ENCODE data around the gene KRT85. TPM values are rescaled to one million over a fixed set of nuclear protein-coding genes. Genes with fewer than 3 reads are reported as not detected.

The KRT85 gene
- total and polyA plus RNA-seq, 2 donors (not counting 3 experiments of a cell fraction or from before 2014, with no cell fraction given), result not detected

GRCh38 chr12:52334185-52334584 is 33.1 kb downstream of the KRT85 start:
- Histone ChIP-seq H3K9ac (replicated peaks; ENCODE audit: extremely low read depth, insufficient read depth, low read length) (no peak overlapping the region), H4K20me1 (replicated peaks; ENCODE audit: control insufficient read depth, extremely low read depth, insufficient read depth, low read length) (no peaks in the 10 kb centered on the region), H3K9me1 (replicated peaks; ENCODE audit: control insufficient read depth, extremely low read depth, insufficient read depth, low read length) (no peaks in the 10 kb centered on the region), H3K4me1 (ENCODE audit: control insufficient read depth, extremely low read depth, insufficient read depth, low read length) (no peaks in the 10 kb centered on the region), H3K4me2 (ENCODE audit: insufficient read depth, low read length) (no peak overlapping the region), H3K4me3 (replicated peaks in 1 of 3; ENCODE audit: insufficient read depth in 1 of 3, low read depth in 1 of 3, low read length in 3 of 3) (no peak overlapping the region), H3K27ac (ENCODE audit: insufficient read depth, low read depth, low read length) (no peak overlapping the region), H2AFZ (ENCODE audit: low read depth, low read length) (no peak overlapping the region), H3K27me3 (ENCODE audit: control insufficient read depth in 2 of 2, insufficient read depth in 2 of 2, low read length in 2 of 2) (peaks cover 22 to 23% of the 10 kb centered on the region in 2 experiments), H3K36me3 (ENCODE audit: control insufficient read depth in 2 of 2, extremely low read depth in 1 of 2, insufficient read depth in 2 of 2, low read length in 2 of 2) (no peaks in the 10 kb centered on the region), H3K9me3 (replicated peaks; ENCODE audit: control insufficient read depth, insufficient read depth, low read length) (no peaks in the 10 kb centered on the region), H3K79me2 (ENCODE audit: control insufficient read depth, insufficient read depth, low read length) (no peaks in the 10 kb centered on the region)
- DNase-seq (ENCODE audit: low read depth, low spot score) (no peak), FAIRE-seq (no peak)
- BruUV-seq (replicated peaks), result no TSS peak
- intact Hi-C loops (cut with micrococcal nuclease), result no loop called here
- dilution Hi-C loops (cut with MboI; ENCODE audit: extremely low pct_ligation_motif_present, low sequenced_read_pairs), result no loop called here
- POLR2A ChIA-PET, result no interaction called here
- CTCF ChIA-PET, result interaction anchor here (1.1 kb wide), 1 partner anchor 10 kb away, joined by 3 read pairs; no protein-coding TSS in a partner anchor
- no peak for TF ChIP-seq POLR2A (IDR thresholded peaks at IDR 0.05; ENCODE audit: low read depth, low read length)
- TF ChIP-seq MYC (IDR thresholded peaks at IDR 0.05; ENCODE audit: low read depth, low read length), result no peak
- no peak for TF ChIP-seq GATA2 (IDR thresholded peaks at IDR 0.05; ENCODE audit: insufficient read depth, insufficient read length, low read depth, low read length)
- TF ChIP-seq JUN (IDR thresholded peaks at IDR 0.05; ENCODE audit: borderline replicate concordance, insufficient read depth, insufficient read length, low read depth), result no peak
- TF ChIP-seq POLR2AphosphoS5 (IDR thresholded peaks at IDR 0.05; ENCODE audit: insufficient read depth, low read depth, low read length), result no peak
- no peak for TF ChIP-seq FOS (IDR thresholded peaks at IDR 0.05; ENCODE audit: borderline replicate concordance, insufficient read depth, low read length)

GRCh38 chr12:52333321-52333720 is 34.0 kb downstream of the KRT85 start:
- H3K4me2 ChIP-seq (ENCODE audit: insufficient read depth, low read length), result no peak overlapping the region
- CTCF ChIA-PET, result interaction anchor here (0.9 to 1.5 kb wide), 3 partner anchors 14 to 54 kb away, joined by 3 to 5 read pairs (median 3); no protein-coding TSS in a partner anchor
- H3K79me2 ChIP-seq (ENCODE audit: control insufficient read depth, insufficient read depth, low read length), result no peaks in the 10 kb centered on the region
- no peak overlapping the region for H3K4me3 ChIP-seq (replicated peaks in 1 of 3; ENCODE audit: insufficient read depth in 1 of 3, low read depth in 1 of 3, low read length in 3 of 3)
- dilution Hi-C loops (cut with MboI; ENCODE audit: extremely low pct_ligation_motif_present, low sequenced_read_pairs) (no loop called here), intact Hi-C loops (cut with micrococcal nuclease) (no loop called here)
- no peaks in the 10 kb centered on the region for H3K36me3 ChIP-seq (ENCODE audit: control insufficient read depth in 2 of 2, extremely low read depth in 1 of 2, insufficient read depth in 2 of 2, low read length in 2 of 2)
- POLR2A ChIA-PET, result no interaction called here
- H3K9ac ChIP-seq (replicated peaks; ENCODE audit: extremely low read depth, insufficient read depth, low read length), result no peak overlapping the region
- no peaks in the 10 kb centered on the region for H3K9me3 ChIP-seq (replicated peaks; ENCODE audit: control insufficient read depth, insufficient read depth, low read length)
- peaks cover 20 to 21% of the 10 kb centered on the region in 2 experiments for H3K27me3 ChIP-seq (ENCODE audit: control insufficient read depth in 2 of 2, insufficient read depth in 2 of 2, low read length in 2 of 2)
- H3K27ac ChIP-seq (ENCODE audit: insufficient read depth, low read depth, low read length), result no peak overlapping the region
- no peaks in the 10 kb centered on the region for H3K9me1 ChIP-seq (replicated peaks; ENCODE audit: control insufficient read depth, extremely low read depth, insufficient read depth, low read length)
- DNase-seq (ENCODE audit: low read depth, low spot score) (no peak), FAIRE-seq (no peak)
- TF ChIP-seq EZH2 (IDR thresholded peaks at IDR 0.05; ENCODE audit: borderline replicate concordance, low read depth, low read length, severe bottlenecking), result no peak
- TF ChIP-seq GATA2 (IDR thresholded peaks at IDR 0.05; ENCODE audit: insufficient read depth, insufficient read length, low read depth, low read length), result no peak
- TF ChIP-seq POLR2AphosphoS5 (IDR thresholded peaks at IDR 0.05; ENCODE audit: insufficient read depth, low read depth, low read length), result no peak
- no peak for TF ChIP-seq MYC (IDR thresholded peaks at IDR 0.05; ENCODE audit: low read depth, low read length)
- no peak for TF ChIP-seq FOS (IDR thresholded peaks at IDR 0.05; ENCODE audit: borderline replicate concordance, insufficient read depth, low read length)
- TF ChIP-seq JUN (IDR thresholded peaks at IDR 0.05; ENCODE audit: borderline replicate concordance, insufficient read depth, insufficient read length, low read depth), result no peak
- no peak for TF ChIP-seq CTCF (IDR thresholded peaks at IDR 0.05; ENCODE audit: extremely low read depth in 1 of 2, insufficient read depth in 1 of 2, low read depth in 1 of 2, low read length in 2 of 2)
- no peak for TF ChIP-seq MAX (IDR thresholded peaks at IDR 0.05; ENCODE audit: insufficient read depth, insufficient read length)
- no peak for TF ChIP-seq POLR2A (IDR thresholded peaks at IDR 0.05; ENCODE audit: low read depth, low read length)
- no peaks in the 10 kb centered on the region for H3K4me1 ChIP-seq (ENCODE audit: control insufficient read depth, extremely low read depth, insufficient read depth, low read length)
- no peaks in the 10 kb centered on the region for H4K20me1 ChIP-seq (replicated peaks; ENCODE audit: control insufficient read depth, extremely low read depth, insufficient read depth, low read length)
- H2AFZ ChIP-seq (ENCODE audit: low read depth, low read length), result no peak overlapping the region
- BruUV-seq (replicated peaks), result no TSS peak

Measured in endothelial cell of umbilical vein (primary cell).